Loucy (cell line): ENCODE data around the gene MYBPC2.

Source experiments
- H2AFZ ChIP-seq: fragments of 200-600 bp; sonication (generic); 2 replicates; pipeline ENCODE4 v1.6.0; 2016; ENCODE audit warnings: antibody characterized with exemption, mild to moderate bottlenecking, low read length, moderate library complexity
- H3F3A ChIP-seq: fragments of 200-600 bp; 2 replicates; pipeline ENCODE4 v1.6.0; 2016; ENCODE audit warnings: antibody characterized with exemption, low read depth, mild to moderate bottlenecking
- H3K27me3 ChIP-seq: fragments of 200-600 bp; sonication (generic); 2 replicates; pipeline ENCODE4 v1.6.1; 2014; ENCODE audit warnings: low read length, mild to moderate bottlenecking; ENCODE audit not compliant: insufficient read depth, poor library complexity, severe bottlenecking
- H3K36me3 ChIP-seq: fragments of 200-600 bp; sonication (generic); 2 replicates; pipeline ENCODE4 v1.6.1; 2016; ENCODE audit warnings: low read length; ENCODE audit not compliant: insufficient read depth
- H3K4me1 ChIP-seq: fragments of 200-600 bp; sonication (generic); 2 replicates; pipeline ENCODE4 v1.5.1; 2014; ENCODE audit warnings: low read length, mild to moderate bottlenecking; ENCODE audit not compliant: insufficient read depth, poor library complexity, severe bottlenecking
- H3K4me2 ChIP-seq: fragments of 200-600 bp; sonication (generic); 2 replicates; pipeline ENCODE4 v1.6.0; 2014; ENCODE audit warnings: antibody characterized with exemption, low read length, low read depth, mild to moderate bottlenecking; ENCODE audit not compliant: poor library complexity, severe bottlenecking
- H3K4me3 ChIP-seq: fragments of 200-600 bp; sonication (generic); 2 replicates; pipeline ENCODE4 v1.5.1; 2014; ENCODE audit warnings: low read length, mild to moderate bottlenecking, mixed read lengths; ENCODE audit not compliant: poor library complexity, severe bottlenecking
- H3K79me2 ChIP-seq: fragments of 200-600 bp; sonication (generic); 2 replicates; pipeline ENCODE4 v1.6.1; 2014; ENCODE audit warnings: low read length; ENCODE audit not compliant: insufficient read depth
- H3K9ac ChIP-seq: fragments of 200-600 bp; sonication (generic); 2 replicates; pipeline ENCODE4 v1.6.0; 2014; ENCODE audit warnings: mild to moderate bottlenecking, low read depth, low read length, moderate library complexity; ENCODE audit not compliant: poor library complexity, severe bottlenecking
- H3K9me2 ChIP-seq: fragments of 200-600 bp; sonication (generic); replicated peaks from 2 replicates; pipeline ENCODE4 v1.6.1; 2016; ENCODE audit warnings: low read depth, low read length, mixed read lengths
- H3K9me3 ChIP-seq: fragments of 200-600 bp; sonication (generic); 2 replicates; pipeline ENCODE4 v1.6.1; 2014; ENCODE audit warnings: mild to moderate bottlenecking, antibody characterized with exemption, low read length, low read depth; ENCODE audit not compliant: insufficient read depth
- H4K20me1 ChIP-seq: fragments of 200-600 bp; sonication (generic); 2 replicates; pipeline ENCODE4 v1.6.0; 2014; ENCODE audit warnings: antibody characterized with exemption, low read length, mild to moderate bottlenecking; ENCODE audit not compliant: insufficient read depth, poor library complexity, severe bottlenecking
- CTCF ChIP-seq: fragments of 200-600 bp; sonication (generic); conservative IDR thresholded peaks from 2 replicates; pipeline ENCODE4 v1.5.1; 2014; ENCODE audit warnings: mild to moderate bottlenecking, antibody characterized with exemption, low read length
- EZH2phosphoT487 ChIP-seq: fragments of 200-600 bp; IDR thresholded peaks from 2 replicates; pipeline ENCODE4 v1.6.1; 2018; ENCODE audit warnings: antibody characterized with exemption, mild to moderate bottlenecking, moderate library complexity, borderline replicate concordance

The MYBPC2 gene

GRCh38 chr19:50458396-50459066 is 25.8 kb downstream of the MYBPC2 start:
- Histone ChIP-seq H2AFZ (no peak overlapping the region), H4K20me1 (no peaks in the 10 kb centered on the region), H3K9me2 (no peaks in the 10 kb centered on the region), H3K9ac (no peak overlapping the region), H3K9me3 (no peaks in the 10 kb centered on the region), H3K4me2 (no peak overlapping the region), H3K4me3 (no peak overlapping the region), H3K36me3 (no peaks in the 10 kb centered on the region), H3F3A (no peaks in the 10 kb centered on the region), H3K27me3 (no peaks in the 10 kb centered on the region), H3K79me2 (no peaks in the 10 kb centered on the region), H3K4me1 (no peaks in the 10 kb centered on the region)
- TF ChIP-seq EZH2phosphoT487 (no peak), CTCF (no peak)

- Histone ChIP-seq H4K20me1 (no peaks in the 10 kb centered on the region), H3K4me3 (no peak overlapping the region), H3K4me1 (no peaks in the 10 kb centered on the region), H3K36me3 (no peaks in the 10 kb centered on the region), H3F3A (no peaks in the 10 kb centered on the region), H2AFZ (no peak overlapping the region), H3K79me2 (no peaks in the 10 kb centered on the region), H3K4me2 (no peak overlapping the region), H3K9me2 (no peaks in the 10 kb centered on the region), H3K27me3 (no peaks in the 10 kb centered on the region), H3K9ac (no peak overlapping the region), H3K9me3 (no peaks in the 10 kb centered on the region)
- TF ChIP-seq EZH2phosphoT487 (no peak), CTCF (no peak)
These were observed 26.4 kb downstream of the MYBPC2 start for GRCh38 chr19:50459067-50459456.

- Histone ChIP-seq H3K4me2 (no peak overlapping the region), H3K36me3 (no peaks in the 10 kb centered on the region), H3K9ac (no peak overlapping the region), H3K27me3 (no peaks in the 10 kb centered on the region), H3F3A (no peaks in the 10 kb centered on the region), H3K79me2 (no peaks in the 10 kb centered on the region), H3K9me2 (no peaks in the 10 kb centered on the region), H4K20me1 (no peaks in the 10 kb centered on the region), H3K9me3 (no peaks in the 10 kb centered on the region), H3K4me3 (no peak overlapping the region), H3K4me1 (no peaks in the 10 kb centered on the region), H2AFZ (no peak overlapping the region)
- TF ChIP-seq EZH2phosphoT487 (no peak), CTCF (no peak)
These were observed 26.9 kb downstream of the MYBPC2 start for GRCh38 chr19:50459638-50460037.
